ENCODE results near the gene DPYSL5. TPM values are rescaled to one million over a fixed set of nuclear protein-coding genes. Genes with fewer than 3 reads are reported as not detected.
"Not testable (repeated sequence)": the region's sequence is repeated elsewhere in the genome, so short reads cannot be mapped to it uniquely, and the experiment has no call there.

DPYSL5 gene
- total RNA-seq, 1 donor, result not detected

- TF ChIP-seq, protein P1, sequence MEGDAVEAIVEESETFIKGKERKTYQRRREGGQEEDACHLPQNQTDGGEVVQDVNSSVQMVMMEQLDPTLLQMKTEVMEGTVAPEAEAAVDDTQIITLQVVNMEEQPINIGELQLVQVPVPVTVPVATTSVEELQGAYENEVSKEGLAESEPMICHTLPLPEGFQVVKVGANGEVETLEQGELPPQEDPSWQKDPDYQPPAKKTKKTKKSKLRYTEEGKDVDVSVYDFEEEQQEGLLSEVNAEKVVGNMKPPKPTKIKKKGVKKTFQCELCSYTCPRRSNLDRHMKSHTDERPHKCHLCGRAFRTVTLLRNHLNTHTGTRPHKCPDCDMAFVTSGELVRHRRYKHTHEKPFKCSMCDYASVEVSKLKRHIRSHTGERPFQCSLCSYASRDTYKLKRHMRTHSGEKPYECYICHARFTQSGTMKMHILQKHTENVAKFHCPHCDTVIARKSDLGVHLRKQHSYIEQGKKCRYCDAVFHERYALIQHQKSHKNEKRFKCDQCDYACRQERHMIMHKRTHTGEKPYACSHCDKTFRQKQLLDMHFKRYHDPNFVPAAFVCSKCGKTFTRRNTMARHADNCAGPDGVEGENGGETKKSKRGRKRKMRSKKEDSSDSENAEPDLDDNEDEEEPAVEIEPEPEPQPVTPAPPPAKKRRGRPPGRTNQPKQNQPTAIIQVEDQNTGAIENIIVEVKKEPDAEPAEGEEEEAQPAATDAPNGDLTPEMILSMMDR (IDR thresholded peaks at IDR 0.05; ENCODE audit: insufficient read depth, low read length), result no peak
- no peak for DNase-seq (ENCODE audit: low read depth)
- H3K4me3 ChIP-seq (ENCODE audit: low read depth, low read length), result no peak overlapping the region
Measured at GRCh38 chr2:26809876-26810577, 37.9 kb upstream of the DPYSL5 start.

GRCh38 chr2:26811261-26811660, 36.7 kb upstream of the DPYSL5 start:
- TF ChIP-seq, protein P1 (IDR thresholded peaks at IDR 0.05; ENCODE audit: insufficient read depth, low read length), result no peak
- no peak overlapping the region for H3K4me3 ChIP-seq (ENCODE audit: low read depth, low read length)
- DNase-seq (ENCODE audit: low read depth), result no peak

DNA sequence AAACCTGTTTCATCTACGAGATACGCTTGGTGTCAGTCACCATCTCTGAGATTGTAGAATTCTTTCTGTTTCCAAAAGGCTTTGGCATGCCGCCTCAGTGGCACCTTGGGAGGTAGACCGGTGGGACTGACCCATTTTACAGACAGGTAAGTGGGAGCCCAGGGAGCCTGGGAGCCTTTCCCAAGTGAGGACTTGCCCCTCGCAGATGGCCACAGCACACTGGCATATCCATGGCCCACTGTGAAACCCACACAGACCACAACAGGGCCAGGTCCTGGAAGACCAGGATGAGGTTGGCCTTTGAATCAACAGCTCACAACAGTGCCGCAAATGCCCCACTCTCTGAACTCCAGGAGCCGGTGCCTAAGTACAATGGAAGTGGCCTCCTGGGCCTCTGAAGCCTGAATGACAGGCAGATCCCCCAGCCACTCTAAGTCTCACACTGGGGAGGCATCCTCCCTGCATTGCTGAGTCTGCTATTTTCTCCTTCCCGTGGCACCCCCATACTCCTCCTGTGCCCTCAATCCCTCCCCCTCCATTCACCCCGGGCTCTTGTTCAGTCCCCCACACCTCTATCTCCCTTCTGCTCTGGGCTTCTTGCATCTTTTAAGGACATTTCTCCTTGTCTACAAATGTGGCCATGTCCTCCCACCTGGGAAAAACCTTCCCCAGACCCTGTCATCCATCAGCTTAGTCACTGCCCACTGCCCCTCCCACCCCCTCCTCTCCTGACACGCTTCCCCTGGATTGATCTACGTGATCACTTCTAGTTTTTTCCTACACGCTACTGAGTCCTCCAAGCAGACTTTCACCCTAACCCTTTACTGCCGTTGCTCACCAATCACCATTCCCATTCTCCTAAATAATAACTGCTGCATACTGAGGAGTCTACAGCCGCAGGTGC, 35.9 kb upstream of the DPYSL5 start:
- TF ChIP-seq, protein P1 (IDR thresholded peaks at IDR 0.05; ENCODE audit: insufficient read depth, low read length), result no peak
- DNase-seq (ENCODE audit: low read depth), result no peak
- no peak overlapping the region for H3K4me3 ChIP-seq (ENCODE audit: low read depth, low read length)

GRCh38 chr2:26812731-26813130, 35.2 kb upstream of the DPYSL5 start:
- TF ChIP-seq, protein P1 (IDR thresholded peaks at IDR 0.05; ENCODE audit: insufficient read depth, low read length), result no peak
- no peak for DNase-seq (ENCODE audit: low read depth)
- H3K4me3 ChIP-seq (ENCODE audit: low read depth, low read length), result no peak overlapping the region

DNA sequence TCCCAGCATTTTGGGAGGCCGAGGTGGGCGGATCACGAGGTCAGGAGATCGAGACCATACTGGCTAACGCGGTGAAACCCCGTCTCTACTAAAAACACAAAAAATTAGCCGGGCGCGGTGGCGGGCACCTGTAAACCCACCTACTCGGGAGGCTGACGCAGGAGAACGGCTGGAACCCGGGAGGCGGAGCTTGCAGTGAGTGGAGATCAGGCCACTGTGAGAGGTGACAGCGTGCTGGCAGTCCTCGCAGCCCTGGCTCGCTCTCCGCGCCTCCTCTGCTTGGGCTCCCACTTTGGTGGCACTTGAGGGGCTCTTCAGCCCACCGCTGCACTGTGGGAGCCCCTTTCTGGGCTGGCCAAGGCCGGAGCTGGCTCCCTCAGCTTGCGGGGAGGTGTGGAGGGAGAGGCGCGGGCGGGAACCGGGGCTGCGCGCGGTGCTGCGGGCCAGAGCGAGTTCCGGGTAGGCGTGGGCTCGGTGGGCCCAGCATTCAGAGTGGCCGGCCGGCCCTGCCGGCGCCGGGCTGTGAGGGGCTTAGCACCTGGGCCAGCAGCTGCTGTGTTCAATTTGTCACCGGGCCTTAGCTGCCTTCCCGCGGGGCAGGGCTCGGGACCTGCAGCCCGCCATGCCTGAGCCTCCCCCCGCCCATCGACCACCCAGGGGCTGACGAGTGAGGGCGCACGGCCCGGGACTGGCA, 33.7 kb upstream of the DPYSL5 start:
- DNase-seq (ENCODE audit: low read depth); H3K4me3 ChIP-seq (ENCODE audit: low read depth, low read length): not testable (repeated sequence)

DNA sequence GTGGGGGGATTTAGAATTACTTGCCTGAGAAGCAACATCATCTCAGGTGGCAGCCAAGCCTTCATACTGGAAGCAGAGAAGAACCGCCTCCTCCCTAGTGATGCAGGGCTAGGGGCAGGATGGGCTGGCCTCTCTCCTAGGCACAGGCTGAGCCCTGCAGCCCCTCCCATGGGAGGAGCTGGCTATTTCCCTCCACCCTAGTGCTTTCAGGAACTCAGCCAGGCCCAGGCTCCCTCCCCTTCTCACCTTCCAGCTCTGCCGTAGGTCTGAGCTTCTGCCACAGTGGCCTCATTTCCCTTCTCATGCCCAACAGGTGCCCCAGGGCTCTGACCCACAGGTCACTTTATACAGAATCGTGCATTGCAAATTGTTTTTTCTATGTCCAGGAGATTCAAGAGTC, 31.0 kb upstream of the DPYSL5 start:
- DNase-seq (ENCODE audit: low read depth), result no peak

More for the DNA sequence above, 31.0 kb upstream of the DPYSL5 start:
- TF ChIP-seq, protein P1 (IDR thresholded peaks at IDR 0.05; ENCODE audit: insufficient read depth, low read length), result no peak
- no peak overlapping the region for H3K4me3 ChIP-seq (ENCODE audit: low read depth, low read length)

Measured in fibroblast of the aortic adventitia (primary cell).